Stimulated activated naive CD4-positive, alpha-beta T cell treated with Interleukin-2 at 50 U/mL for 16 hours (primary cell): Measurements from ENCODE around the gene OSBPL3.

Experiments used
- DNase-seq: peaks from one replicate; lab custom pipeline; 2025; lab: John Stamatoyannopoulos, UW

OSBPL3 gene

DNA sequence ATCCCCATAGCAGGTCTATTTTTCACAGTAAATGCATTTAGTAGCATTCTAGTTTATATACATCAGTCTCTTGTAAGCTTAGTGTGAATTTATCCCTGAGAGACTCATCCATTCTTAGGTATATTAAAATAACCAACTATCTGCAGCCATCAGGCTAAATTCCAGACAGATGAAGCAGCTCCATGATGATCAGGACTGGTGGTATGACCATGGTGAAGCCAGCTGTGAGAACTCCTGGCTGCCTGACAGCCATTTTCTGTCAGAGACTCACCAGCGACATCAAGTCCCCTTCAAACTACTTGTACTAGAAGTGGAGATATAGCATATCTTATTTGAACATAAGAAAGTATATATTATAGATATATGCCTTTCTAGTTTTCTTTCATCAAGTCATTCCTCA, 152.4 kb downstream of the OSBPL3 start:
- DNase-seq, result no peak

GRCh38 chr7:24827027-24827426, 153.0 kb downstream of the OSBPL3 start:
- DNase-seq, result no peak

DNA sequence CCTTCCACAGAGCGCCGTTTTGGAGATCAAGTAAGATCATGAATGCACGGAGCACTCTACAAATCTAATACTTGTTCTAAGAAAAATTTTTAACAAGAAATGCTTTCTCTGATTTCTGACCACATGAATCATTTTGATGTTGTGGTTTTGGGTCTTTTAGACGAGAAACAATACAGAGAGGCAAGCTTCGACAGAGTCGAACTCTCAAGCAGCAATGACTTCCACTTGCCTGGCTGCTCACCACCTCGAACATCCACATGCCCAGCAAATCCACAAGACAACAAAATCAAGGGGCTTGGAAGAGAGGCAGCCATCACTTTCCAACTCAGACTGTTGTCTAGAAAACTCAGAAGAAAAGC, 153.3 kb downstream of the OSBPL3 start:
- DNase-seq, result no peak

DNA sequence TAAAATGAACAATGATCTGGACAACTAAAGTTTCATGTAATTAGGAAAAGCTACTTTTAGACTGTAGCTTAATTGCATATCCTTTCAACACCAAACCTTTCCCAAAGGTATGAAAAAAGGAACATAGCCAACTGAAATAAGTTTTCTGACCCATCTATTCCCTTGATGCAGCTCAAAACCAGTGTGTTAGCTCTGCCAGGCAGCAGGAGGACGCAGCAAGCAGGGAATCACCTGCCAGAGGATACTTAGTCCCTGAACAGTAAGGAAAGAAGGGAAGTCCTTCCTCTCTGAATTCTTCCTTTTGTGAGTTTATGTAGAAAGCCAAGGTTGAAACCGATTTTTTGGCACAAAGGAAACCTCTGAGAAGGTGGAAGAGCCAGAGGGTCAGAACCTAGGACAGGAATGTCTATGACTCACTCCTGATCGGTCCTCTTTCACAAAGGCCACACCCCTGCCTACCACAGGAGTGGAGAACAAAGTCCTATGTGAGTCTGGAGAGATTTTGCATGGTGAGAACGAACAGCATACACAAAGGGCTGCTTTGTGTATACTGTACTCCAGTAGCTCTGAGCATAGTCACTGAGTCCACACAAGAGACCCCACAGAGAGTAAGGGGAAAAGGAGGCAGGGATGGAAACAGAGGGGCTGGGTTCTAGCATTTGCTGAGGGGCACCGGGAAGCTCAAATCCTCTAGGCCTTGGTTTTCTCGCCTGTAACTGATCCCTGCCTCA, 153.9 kb downstream of the OSBPL3 start:
- DNase-seq, result no peak

- no peak for DNase-seq
Measured at GRCh38 chr7:24825381-24825794, 154.6 kb downstream of the OSBPL3 start.

DNA sequence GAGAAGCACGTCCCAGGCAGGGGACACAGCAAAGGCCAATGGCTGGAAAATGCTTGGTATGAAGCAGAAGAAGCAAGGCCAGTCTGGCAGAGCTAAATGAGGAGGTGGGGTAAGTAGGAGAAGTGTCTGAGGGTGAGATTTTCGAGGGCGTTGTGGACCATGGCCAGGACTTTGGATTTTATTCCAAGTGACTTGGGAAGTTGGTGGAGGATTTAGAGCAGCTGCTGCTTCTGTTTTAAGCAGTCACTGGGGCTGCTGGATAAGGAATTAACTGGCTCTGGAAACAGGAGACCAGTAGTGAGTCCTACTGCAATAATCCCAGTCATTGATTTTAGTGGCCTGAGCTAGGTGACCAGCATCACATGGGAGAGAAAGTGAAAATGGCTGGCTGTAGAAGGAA, 155.1 kb downstream of the OSBPL3 start:
- DNase-seq, result no peak

DNA sequence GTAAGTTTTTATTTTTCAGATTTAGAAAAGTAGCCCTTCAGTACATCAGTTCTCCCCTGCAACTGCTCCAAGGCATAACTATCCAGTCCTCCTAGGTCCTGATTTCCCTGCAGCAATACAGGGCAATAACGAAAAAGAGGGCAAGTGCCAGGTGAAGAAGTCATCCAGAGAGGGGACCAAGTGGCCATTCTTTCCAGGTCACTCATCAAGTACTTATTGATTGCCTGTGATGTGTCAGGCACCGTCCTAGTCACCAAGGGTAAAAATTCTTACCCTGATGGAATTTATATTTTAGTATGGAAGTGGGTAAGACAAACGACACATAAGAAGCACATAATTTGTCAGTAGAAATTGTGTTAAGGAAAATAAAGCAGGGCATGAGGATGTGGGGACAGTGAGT, 155.6 kb downstream of the OSBPL3 start:
- no peak for DNase-seq

- DNase-seq, result no peak
Measured at GRCh38 chr7:24821754-24822054, 158.3 kb downstream of the OSBPL3 start.

GRCh38 chr7:24821045-24821753, 158.8 kb downstream of the OSBPL3 start:
- DNase-seq, result peak; percentile 76

DNA sequence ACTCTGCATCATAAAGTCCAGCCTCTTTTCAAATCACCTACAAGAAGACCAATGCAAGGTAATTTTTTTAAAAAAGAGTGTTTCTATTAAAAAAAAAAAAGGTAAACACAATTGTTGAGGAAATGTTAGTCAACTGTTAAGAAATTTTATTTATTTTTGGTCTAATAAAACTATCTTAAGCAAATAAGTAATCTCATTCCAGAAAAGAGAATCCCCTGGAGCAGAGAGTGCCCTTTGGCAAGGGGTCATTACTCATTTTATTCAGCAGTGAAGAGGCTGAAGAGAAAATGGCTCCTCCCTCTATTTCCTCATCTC, 159.3 kb downstream of the OSBPL3 start:
- no peak for DNase-seq

DNA sequence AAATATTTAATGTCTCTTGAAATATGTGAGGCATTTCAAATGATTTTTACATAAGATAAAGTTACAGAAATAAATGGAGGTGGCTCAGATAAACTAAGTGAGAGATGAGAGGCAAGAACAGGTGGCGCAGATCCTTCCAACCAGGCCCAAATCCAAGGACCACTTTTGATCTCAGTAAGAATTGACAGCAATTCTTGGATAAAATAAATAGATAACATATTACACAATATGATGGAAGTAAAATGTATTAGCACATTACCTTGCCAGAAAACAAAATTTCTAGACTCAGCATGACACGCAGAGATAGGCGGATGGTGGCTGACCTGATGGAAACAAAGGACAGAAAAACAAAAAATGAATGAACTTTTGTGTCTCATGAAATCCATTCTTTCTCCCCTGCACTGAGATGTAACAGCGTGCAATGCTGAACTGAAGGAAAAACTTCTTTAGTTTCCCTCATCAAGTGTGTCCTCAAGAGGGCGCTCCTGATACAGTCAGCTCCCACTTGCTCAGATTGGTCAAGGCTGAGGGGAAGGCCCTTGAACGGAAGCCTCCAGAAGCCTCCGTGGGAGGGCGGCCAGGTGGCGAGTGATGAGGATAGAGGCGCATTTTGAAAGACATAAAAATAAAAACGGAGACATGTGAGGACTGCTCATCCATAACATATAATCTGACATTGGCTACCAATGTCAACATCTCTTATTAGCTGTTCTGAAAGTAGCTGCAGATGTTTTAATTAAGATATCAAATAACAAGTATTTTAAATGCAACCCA, 159.9 kb downstream of the OSBPL3 start:
- DNase-seq, result peak; percentile 67

- DNase-seq, result no peak
Measured at GRCh38 chr7:24817339-24817738, 162.6 kb downstream of the OSBPL3 start.

DNA sequence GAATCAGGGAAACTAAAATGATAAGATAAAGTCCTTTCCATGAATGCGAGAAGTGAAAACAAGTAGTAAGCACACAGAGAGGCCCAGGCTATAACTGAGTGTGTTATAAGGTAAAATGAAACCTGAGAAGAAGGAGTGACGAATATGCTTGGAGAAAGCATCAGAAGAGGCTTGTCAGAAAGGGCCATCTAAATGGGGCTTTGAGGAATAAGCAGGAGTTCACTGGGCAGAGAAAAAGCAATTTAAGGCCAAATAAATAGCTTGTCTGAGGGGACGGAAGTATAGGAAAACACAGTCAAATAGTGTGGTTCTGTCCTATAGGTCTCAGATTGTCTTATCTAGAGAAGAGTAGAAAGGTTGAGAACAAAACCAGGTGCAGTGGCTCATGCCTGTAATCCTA, 163.1 kb downstream of the OSBPL3 start:
- DNase-seq, result no peak

- peak; percentile 8 for DNase-seq
Measured at GRCh38 chr7:24812305-24812945, 167.6 kb downstream of the OSBPL3 start.

DNA sequence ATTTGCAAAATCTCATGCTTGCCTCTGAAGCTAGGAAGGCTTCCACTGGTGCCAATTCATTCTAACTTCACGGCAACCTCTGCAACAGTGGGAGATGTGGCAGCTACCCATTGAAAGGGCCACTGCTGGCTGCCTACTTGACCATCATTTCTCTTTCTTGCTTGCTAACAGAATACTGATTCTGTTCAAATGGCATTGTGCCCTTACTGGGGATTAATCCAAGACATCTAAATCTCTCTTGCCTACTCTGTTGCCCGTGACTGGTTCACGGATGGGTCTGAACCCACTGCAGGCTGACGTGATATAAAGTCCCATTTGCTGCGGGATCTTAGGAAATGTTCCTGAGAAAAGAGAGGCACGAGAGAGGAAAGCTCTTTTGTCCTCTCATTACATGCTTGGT, 171.5 kb downstream of the OSBPL3 start:
- no peak for DNase-seq

- DNase-seq, result no peak
Measured at GRCh38 chr7:24802300-24802699, 177.7 kb downstream of the OSBPL3 start.

DNA sequence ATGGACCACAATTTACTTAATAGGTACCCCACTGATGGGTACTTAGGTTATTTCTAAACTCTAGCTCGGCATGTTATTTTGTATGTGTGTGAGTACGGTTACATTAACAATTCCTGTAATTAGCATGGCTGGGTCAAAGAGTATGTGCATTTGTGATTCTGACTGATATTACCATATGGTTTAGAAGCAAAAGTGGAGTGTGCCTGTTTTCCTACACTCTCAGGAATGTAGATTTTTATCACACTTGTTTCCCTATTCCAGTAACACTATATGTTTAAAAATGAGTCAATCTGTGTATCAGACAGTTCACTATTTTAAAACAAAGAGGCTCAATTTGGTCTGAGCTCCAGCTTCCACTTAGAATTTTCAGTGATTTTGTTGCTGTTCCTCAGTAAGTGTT, 178.1 kb downstream of the OSBPL3 start:
- DNase-seq, result no peak

GRCh38 chr7:24800667-24801066, 179.3 kb downstream of the OSBPL3 start:
- no peak for DNase-seq

- DNase-seq, result no peak
Measured at GRCh38 chr7:24800073-24800472, 179.9 kb downstream of the OSBPL3 start.

GRCh38 chr7:24799506-24799905, 180.5 kb downstream of the OSBPL3 start:
- no peak for DNase-seq

GRCh38 chr7:24798261-24798660, 181.7 kb downstream of the OSBPL3 start:
- no peak for DNase-seq

DNA sequence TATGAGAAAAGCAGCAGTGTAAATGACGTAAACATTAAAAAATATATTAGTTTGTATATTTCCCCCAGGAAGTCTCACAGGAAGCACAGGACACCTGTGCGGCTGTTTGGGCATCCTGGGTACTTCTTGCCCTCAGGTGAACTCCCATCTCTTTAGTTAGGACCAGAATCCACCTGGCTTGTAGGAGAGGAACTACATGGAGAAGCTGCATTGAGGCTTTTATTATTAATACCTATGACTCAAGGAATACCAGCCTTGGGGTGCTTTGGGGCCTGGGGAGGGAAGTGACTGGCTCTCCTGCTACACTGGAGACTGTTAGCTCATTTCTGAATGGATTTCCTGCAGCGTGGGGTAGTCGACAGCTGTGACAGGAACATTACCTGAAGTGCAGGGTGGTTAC, 182.7 kb downstream of the OSBPL3 start:
- no peak for DNase-seq

- no peak for DNase-seq
Measured at GRCh38 chr7:24795407-24795767, 184.6 kb downstream of the OSBPL3 start.
